NOMO-1 treated with DMSO at 0.1 percent for 48 hours (cell line): Measurements from ENCODE around the gene TMEM184C.

Experiments used
- DNase-seq: peaks from one replicate; lab custom pipeline; 2025; ENCODE audit not compliant: unreplicated experiment; lab: John Stamatoyannopoulos, UW

The TMEM184C gene

DNA sequence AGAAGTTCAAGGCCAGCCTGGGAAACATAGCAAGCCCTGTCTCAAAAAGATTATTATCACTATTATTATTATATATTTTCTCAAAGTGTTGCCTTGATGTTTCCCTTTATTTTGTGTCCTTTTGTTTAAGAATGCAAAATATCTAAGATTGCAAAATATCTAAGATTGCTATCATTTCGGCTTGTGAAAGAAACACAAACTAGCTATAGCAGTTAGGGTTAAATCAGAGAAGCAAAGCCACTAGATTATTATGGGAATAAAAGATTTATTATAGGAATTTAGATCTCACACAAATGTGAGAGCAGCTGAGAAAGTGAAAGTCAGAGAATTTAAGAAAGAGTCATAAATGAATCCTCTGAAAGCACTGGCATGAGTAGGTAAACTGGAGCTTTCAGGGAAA lies 18.0 kb upstream of the TMEM184C start:
- no peak for DNase-seq

DNA sequence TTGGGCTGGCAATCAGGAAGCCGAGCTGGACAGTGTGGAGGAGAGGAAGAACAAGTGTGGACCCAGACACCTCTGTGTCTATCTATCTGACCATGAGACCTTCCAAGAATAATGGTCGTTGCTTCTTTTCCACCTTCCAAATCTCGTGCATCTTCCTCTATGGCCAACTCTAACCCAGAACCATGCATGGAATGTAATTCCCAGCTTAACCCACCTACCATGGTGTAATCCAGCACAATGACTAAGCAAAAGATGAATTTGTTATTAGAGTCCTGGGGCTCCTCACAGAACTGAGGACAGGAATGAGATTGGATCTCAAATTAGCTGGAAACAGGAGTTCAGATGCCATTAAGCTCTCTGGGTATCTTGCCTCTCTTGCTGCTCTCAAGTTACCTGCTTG lies 17.4 kb upstream of the TMEM184C start:
- no peak for DNase-seq

DNA sequence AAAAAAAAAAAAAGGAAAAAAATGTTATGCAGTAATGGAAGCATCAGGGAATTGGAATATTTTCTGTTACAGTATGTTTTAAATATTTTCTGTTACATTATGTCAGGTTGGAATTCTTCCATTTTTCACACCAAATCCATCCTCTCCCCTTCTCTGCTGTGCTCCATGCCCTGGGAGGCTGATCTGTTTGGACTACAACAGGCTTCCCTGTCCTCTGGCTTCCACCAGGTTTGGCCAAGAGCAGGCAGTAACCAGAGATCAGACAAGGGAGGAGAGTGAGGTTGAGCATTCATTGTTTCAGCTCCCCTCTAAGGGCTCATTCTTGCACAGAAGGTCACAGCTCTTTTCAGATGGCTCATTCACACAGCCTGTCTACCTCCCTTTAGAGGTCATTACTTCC lies 11.7 kb upstream of the TMEM184C start:
- no peak for DNase-seq

DNA sequence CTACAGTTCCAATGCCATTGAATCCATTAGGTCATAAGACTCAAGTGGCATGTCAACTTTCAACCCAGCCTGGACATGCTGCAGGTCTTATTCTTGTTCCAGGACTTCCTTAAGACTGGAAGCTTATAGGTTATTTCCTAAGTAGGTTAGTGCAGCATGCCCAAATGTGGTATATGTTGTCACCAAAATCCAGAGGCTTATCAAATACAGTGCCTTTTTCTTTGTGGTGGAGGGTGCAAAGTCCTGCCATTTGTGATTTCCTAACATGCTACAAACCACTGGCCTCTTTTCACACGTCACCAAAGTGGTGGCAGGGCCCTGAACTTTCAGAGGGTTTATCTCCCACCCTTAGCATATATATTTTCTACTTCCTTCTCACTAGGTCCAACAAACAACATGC lies 9.7 kb upstream of the TMEM184C start:
- DNase-seq: no peak

DNA sequence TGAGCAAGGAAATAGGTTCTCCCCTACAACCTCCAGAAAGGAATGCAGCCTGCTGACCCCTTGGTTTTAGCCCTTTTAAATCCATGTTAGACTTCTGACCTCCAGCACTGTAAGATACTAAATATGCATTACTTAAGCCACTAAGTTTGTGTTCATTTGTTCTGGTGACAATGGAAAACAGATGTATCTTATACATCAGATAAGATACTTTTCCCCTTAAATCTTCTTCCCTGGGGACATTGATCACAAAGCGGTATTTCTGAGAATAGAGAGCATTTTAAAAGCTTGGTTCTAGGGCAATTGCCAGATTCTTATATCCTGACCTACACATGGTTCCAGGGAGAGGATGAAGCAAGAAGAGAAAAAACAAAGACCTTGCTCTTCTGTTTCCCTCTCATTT lies 6.5 kb upstream of the TMEM184C start:
- DNase-seq: no peak

DNA sequence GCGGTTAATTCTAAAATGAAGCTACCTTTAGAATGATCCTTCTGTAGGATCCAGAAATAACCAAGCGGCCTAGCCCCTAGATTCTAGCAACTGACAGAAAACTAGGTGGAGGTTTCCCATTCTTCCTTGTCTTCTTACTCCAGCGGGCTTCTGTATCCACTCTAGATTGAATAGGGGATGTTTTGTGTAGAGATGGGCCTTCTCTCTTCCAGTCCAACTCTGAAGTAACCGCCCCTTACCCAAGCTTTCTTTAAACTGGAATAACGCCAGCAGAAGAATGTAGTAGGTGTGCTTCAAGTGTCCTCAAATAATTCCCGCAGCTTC lies 386 bp upstream of the TMEM184C start:
- no peak for DNase-seq

DNA sequence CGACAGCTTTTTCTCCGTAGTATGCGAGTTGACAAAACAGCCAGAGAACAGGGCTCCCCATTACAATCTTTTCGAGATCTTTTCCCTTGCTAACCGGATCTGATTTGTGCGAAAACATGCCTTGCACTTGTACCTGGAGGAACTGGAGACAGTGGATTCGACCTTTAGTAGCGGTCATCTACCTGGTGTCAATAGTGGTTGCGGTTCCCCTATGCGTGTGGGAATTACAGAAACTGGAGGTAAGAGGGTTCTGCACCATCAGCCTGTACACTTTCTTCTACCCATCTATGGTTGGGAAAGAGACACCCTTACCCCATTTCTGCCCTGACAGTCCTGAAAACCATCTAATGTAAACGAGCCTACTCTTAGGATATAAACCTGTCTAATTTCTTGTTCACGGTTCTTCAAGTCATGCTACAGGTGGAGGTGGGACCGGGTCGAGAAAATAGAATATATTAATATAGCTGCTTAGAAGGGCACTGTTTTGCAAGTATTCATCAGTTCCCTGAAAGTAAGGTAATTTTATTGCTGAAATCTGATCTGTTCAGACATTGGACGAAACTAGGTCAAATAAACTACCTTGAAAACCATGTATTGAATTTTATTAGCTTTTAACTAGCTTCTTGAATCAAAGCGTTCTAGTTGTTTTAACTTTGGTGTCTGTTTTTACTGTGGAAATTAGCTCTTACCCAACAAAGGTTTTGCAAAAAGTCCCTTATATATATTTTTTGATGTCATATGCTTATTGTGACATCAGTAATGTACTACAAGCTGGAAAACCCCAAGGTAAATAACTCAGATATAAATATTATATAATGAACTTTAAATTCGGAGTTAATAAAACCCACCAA lies 869 bp downstream of the TMEM184C start:
- peak; percentile 40 for DNase-seq

DNA sequence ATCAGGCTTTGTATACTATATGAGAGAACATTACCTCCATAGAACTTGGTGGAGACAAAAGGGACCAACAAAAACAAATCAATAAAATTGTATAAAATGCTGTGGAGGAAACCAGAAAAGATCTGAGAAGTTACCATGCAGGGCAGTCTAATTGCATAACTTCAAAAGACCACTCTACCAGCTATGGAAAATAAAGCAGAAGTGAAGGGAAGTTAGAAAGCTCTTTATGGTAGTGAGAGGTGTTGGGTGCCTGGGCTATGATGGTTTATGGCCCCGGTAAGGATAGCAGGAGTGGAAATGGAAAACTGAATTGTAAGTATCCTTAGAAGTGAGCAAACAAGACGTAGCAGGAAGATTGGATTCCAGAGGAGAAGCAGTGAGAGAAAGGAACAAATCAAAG lies 3.1 kb downstream of the TMEM184C start:
- DNase-seq: peak; percentile 16

DNA sequence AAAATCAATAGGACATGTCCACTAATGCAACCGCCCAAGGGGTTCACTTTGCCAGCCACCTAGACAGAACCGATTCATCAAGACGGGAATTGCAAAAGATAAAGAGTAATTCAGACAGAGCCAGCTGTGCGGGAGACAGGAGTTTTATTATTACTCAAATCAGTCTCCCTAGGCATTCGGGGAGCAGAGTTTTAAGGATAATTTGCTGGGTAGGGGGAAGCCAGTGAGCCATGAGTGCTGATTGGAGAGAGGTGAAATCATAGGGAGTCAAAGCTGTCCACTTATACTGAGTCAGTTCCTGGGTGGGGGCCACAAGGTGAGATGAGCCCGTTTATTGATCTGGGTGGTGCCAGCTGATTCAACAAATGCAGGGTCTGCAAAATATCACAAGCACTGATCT lies 8.5 kb downstream of the TMEM184C start:
- no peak for DNase-seq

DNA sequence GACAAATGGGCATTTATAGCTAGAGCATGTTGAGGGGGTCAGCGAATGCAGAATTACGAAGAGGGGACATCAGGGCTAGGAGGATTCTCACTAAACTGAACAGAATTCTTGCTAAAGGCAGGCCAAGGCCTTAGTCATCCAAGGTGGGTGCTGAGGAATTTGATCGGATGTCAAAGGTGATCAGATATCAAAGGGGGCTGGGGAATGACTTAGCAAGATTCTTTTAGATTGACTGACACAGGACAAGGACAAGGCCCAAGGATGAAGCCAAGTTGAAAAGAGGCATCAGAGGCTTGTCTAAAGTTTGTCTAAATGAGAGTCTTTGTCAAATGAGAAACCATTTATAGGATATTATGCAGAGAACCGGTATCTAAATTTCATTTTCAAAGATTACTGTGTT lies 9.7 kb downstream of the TMEM184C start:
- DNase-seq: no peak

DNA sequence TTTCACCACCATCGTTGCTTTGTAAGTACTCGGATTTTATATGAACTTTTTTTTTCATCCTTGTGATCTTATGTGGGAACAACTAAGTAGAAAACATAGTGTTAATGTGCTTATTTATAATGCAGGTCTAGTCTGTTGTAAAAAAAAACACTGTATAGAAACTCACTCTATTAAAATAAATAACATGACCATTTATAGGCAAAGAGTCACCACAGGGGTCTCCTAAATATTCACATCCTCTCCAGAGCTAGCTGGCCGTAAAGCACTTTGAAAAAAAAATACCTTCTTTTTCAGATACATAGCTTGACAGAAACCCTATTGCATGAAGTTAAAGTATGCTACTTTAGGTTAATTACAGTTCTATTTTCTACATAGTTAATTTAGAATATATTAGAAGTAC lies 11.2 kb downstream of the TMEM184C start:
- no peak for DNase-seq

DNA sequence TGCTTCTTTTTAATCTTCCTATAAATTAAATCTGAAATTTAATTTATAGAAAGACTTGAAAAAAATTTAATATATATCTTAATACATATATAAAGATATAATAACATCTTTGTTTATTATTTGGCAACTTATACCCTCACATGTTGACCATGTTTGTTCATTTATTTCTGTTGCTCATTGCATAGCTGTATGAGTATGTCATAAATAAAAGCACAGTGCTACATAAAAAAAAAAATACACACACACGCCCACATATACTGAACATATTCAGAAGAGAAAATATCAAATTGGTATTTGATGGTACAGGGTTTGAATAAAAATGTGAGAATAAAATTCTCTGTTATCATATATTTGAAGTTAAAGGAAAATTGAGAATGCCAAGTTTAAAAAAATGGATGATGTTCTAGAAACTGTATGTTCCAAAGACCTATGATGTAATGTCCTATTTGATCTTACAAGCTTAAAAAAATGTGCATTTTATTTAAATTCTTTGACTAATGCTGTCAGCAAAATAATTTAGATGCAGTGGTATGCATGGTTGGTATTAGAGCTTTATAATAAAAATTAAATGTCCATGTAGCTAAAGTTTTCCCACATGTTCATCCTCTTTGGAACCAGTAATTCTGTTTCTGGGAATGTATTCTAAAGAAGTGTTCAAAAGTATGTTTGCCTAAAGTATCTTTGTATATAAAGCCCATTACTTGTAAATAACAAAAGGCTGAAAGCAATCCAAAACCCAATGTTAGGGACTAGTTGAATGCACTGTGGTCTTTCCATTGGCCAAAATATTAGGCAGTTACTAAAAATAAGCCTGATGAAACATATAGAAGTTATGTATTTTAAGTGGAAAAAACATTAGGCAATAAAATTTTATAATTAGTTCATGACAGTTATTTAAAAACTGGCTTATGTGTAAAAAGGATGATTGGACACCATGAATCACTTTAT lies 12.9 kb downstream of the TMEM184C start:
- DNase-seq: no peak

DNA sequence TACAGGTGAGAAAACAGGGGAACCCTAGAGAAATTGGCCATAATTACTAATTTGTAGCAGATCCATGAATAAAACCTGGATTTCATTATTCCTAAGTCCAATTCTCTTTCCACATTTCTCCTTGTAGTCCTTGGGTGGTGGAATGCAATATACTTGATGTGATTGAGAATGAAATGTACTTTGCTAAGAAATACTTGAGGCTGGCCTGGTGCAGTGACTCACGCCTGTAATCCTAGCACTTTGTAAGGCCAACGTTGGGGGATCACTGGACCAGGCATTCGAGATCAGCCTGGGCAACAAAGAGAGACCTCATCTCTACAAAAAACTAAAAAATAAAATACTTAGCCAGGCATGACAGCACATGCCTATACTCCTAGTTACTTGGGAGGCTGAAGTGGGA lies 15.9 kb downstream of the TMEM184C start:
- no peak for DNase-seq

DNA sequence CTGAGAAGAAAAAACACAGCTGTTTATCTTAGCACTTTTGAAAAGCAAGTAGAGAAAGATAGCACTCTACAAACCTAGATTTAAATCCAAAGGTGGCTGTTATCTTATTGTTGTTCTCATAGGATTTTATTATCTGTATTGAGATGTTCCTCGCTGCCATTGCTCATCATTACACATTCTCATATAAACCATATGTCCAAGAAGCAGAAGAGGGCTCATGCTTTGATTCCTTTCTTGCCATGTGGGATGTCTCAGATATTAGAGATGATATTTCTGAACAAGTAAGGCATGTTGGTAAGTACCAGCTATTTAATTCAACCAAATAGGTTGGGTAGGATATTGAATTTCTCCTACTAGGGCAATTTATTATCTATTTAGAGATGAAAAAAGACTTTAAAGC lies 16.4 kb downstream of the TMEM184C start:
- DNase-seq: no peak

DNA sequence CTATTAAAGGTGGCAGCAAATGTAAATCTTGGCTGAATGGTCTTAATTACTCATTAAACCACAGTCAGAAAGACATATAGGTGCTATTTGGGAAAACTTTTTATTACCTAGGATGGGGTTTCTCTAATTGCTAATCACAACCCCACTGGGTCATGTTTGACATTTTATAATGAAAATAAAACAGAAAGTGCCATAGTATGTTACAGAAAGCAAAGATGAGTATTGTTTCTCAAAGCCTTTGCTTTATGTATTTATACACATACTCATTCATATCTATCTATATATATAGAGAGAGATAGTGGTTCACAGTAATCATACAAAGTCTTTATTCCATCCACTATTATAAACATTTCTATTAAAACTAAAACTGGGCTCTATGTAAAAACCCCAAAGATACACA lies 18.2 kb downstream of the TMEM184C start:
- no peak for DNase-seq

DNA sequence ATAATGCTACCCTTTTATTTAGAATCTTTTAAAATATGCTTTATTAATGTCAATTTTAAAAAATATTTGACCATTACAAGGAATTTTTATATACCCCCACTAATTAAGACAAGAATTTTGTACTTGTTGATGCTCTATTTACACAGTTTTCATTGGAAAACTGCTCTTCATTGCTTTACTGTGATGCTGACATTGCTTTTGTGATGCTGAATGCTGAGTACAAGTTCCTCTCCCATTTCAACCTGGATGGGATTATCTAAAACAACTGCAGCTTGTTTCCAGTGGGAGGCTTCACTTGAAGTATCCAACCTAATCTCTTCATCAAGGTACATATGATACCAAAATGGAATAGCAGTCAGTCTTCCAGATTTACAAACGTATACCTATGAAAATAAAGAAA lies 21.2 kb downstream of the TMEM184C start:
- no peak for DNase-seq

DNA sequence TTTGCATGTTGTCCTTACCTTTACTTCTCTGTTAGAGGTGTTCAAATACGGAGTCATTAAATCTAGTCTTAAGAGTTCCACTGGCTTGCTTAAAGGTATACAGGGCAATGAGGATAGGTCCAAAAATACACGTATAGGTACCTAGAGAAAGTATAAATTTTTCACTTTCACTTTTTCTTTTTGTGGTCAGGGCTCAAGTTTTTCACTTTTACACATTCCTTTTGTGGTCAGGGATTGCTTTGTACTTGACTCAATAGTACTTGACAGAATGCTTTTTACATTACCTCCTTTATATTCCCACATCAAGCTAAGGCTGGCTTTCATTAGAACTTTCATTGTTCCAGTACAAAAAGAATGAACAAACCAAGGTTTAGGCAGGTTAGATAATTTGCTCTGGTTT lies 21.7 kb downstream of the TMEM184C start:
- no peak for DNase-seq

DNA sequence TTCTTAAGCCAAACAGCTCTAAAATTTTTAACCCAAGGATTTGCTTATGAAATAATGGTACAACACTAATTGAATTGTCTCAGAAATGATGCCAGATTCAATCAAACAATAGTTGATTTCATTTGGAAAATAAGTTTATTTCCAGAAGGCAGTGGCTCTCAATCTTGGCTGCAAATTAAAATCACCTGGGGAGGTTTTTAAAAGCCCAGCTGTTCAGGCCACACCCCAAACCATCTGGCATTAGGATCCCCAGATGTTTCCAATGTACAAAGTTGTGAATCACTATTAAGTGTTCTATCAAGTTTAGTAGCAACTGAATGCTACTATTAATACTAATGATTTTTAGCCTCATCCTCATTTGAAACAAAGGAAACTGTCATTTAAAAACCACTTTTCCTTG lies 22.2 kb downstream of the TMEM184C start:
- DNase-seq: no peak

DNA sequence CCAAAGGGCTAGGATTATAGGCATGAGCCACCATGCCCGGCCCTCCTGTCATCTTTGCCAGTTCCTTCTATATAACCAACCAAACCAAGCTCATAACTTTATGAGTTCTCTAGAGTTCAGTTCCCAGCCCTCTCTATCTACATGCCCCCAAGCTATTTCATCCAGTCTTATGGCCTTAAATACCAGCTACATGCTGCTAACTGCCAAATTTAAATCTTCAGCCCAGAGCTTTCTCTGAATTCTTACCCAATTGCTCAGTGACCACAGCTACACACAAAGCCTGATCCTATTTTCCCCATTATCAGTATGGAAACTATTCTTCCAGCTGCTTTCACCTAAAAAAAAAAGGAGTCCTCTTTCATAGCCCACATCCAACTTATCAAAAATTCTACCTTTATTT lies 23.1 kb downstream of the TMEM184C start:
- no peak for DNase-seq

DNA sequence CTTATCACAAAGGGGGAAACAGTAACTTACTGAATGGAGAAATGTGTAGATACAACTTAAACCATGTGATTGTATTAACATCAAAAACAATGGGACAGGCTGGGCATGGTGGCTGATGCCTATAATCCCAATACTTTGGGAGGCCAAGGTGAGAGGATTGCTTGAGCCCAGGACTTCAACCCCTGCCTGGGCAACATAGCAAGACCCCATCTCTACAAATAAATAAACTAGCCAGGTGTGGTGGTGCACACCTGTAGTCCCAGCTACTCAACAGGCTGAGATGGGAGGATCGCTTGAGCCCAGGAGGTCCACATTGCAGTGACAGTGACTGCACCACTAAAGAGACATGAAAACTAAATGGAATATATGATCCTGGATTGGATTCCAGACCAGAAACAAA lies 26.4 kb downstream of the TMEM184C start:
- no peak for DNase-seq

DNA sequence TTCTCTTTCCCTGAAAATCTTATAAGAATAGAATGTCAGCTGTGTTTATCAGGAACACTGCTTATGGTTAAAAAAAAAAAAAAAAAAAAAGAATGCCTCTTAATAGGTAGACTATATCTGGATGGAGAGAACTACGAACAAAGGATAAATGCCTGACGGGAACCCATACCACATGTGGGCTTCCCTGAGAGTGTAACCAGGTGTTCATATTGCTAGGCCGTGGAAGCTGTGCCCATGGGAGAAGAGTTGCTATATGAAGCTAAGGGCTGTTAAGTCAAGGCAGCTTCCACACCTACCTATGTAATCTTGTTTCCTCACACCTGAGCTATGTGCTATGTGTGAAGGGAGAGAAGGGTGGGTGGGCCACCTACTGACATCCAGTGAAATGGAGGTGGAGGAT lies 27.3 kb downstream of the TMEM184C start:
- no peak for DNase-seq

DNA sequence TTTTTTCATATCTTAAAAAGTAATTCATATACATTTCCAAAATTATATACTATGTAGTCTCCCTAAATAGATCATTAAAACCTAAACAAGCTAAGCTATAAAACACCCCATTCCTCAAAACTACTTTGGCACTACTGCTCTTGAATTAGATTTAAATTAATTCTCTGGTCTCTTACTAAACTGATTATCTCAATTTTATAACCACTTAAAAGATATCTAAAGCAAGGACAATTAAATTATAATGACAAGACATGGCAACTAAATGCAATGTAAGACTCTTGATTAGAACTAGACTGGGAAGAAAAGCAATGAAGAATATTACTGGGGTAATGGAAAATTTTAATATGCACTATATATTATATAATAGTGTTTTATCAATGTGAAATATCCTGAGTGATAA lies 27.9 kb downstream of the TMEM184C start:
- no peak for DNase-seq
